UCSD-AML1 (cell line): ENCODE measurements around the gene DOK1.

Source experiments
- DNase-seq: peaks from one replicate; lab custom pipeline; 2025; ENCODE audit not compliant: unreplicated experiment; lab: John Stamatoyannopoulos, UW

The DOK1 gene

DNA sequence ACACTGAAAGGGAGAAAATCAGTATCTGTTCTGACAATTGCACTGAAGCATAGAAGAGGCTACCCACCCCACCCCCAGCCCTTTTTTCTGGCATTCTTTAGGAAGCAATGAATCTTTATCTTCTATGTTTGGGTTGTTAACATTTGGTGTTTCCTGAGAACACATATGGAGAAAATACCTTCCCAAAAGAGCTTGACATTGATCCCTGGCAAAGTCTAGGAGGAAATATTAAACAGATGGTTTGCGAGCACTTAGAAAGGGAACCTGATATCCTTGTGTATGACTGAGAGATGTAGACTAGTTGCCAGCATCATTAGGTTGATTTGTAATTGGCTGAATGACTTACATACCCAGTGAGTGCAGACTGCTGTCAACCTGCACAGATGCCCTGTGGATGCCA lies 42.9 kb downstream of the DOK1 start:
- no peak for DNase-seq

DNA sequence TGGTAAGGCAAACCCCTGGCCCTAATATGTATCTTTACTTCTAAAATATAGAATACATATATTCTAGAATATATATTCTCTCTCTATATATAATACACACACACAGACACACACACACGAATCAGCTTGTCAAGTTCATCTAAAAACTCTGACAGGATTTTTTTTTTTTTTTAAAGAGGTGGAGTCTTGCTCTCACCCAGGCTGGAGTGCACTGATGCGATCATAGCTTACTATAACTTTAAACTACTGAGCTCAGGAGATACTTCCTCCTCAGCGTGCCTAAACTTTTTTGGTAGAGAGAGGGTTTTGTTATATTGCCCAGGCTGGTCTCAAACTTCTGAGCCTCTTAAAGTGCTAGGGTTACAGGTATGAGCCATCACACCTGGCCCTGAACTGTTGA lies 45.2 kb downstream of the DOK1 start:
- DNase-seq, result no peak

DNA sequence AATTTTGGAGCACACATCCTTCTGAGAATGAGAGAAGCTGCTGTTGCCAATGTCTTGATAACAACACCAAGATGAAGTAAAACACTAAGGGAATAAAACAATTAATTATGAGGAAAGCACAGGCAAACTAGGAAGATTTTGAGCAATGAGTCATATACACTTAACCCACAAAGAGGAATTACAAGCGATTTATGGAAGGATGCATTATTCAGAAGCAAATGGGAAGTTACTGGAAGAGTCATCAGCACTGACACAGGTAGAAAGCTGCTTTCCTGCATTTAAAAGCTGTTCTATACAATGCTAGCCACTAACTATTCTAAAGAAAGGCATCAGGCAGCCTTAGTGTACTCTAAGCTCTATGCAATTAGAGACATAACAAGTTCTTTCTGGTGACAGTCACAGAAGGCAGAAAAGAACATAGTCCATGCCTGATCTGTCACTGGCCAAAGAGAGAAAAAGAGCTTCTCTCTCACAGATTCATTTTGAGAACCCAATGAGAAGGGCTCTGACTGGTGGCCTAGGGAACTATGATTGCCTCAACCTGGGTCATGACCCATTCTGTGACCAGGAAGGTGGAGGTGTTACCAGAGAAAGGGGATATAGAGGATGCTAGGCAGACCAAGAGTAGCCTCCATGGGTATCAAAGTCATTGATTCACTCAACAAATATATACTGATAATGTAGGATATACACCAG lies 48.2 kb downstream of the DOK1 start:
- no peak for DNase-seq

DNA sequence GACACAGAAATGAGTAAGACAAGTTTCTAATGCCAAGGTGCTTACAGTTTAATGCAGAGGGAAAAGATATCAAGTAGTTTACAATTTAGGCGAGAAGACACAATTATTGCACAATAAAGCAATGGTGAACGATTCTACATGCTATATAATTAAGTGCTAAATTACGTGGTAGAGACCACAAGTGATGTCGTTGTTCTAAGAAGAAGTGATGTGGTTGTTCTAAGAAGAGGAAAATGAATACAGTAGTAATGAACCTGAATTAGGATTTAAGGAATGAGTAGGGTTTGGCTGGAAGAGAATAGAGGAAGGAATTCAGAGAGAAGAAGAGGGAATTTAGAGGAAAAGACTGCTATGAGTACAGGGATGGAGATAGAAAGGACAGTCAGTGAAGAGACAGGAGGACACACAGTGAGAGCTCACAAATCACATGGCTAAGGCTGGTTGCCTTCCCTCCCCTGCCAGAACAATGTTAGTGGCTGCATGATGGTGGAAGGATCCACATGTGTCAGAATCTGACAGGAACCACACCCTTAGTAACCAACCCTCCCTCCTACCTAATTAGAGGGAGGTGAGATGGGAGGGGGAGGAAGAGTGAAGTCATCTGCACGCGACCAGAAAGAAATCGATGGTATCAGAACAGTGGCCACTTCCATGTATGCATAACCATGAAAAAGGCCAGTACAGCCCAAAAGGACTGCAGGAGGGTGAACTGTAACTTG lies 48.9 kb downstream of the DOK1 start:
- no peak for DNase-seq

DNA sequence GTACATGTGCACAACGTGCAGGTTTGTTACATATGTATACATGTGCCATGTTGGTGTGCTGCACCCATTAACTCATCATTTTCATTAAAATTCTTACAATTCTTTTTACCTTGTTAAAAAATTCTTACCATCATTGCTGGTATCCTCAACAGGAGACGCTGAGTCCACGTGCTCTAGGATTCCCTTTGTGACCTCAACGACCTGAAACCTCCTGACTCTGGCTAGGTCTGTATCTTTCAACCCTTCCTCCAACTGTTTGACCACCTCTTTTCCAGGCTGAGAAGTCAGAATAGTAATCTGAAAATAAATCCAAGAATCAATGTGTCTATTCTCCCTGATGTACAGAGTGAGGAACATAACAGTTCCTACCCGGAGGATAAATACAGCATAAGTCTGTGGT lies 52.4 kb downstream of the DOK1 start:
- DNase-seq, result no peak
